Epithelial cell of esophagus (primary cell): ENCODE data around the gene CRTAC1.

Experiments
- DNase-seq: peaks from one replicate; pipeline ENCODE4 v3.0.0; 2010; ENCODE audit warnings: low read depth
- H3K4me3 ChIP-seq: 2 replicates; pipeline ENCODE4 v1.5.1; 2011; ENCODE audit warnings: mild to moderate bottlenecking, low read length, control low read depth
- CTCF ChIP-seq: IDR thresholded peaks from 2 replicates; pipeline ENCODE4 v1.5.1; 2011; ENCODE audit warnings: low read depth, mild to moderate bottlenecking, low read length, control low read depth, inconsistent platforms; ENCODE audit not compliant: insufficient read depth; ENCODE audit errors: missing control alignments

Gene CRTAC1

GRCh38 chr10:98045785-98046389 lies 15.5 kb upstream of the CRTAC1 start:
- peak; percentile 76 for DNase-seq
- TF ChIP-seq CTCF, result peak; percentile 94
- H3K4me3 ChIP-seq, result no peak overlapping the region

GRCh38 chr10:98041352-98042043 lies 11.1 kb upstream of the CRTAC1 start:
- H3K4me3 ChIP-seq, result no peak overlapping the region
- peak; percentile 62 for DNase-seq
- TF ChIP-seq CTCF, result peak; percentile 83

- no peak for TF ChIP-seq CTCF
- DNase-seq, result no peak
- no peak overlapping the region for H3K4me3 ChIP-seq
These were observed 9.4 kb upstream of the CRTAC1 start for GRCh38 chr10:98039690-98040381.

GRCh38 chr10:98038288-98038687 lies 7.9 kb upstream of the CRTAC1 start:
- no peak for TF ChIP-seq CTCF
- H3K4me3 ChIP-seq, result no peak overlapping the region
- DNase-seq, result no peak

- TF ChIP-seq CTCF, result no peak
- no peak overlapping the region for H3K4me3 ChIP-seq
- no peak for DNase-seq
These were observed 5.2 kb upstream of the CRTAC1 start for GRCh38 chr10:98035599-98035998.

GRCh38 chr10:98033515-98033914 lies 3.1 kb upstream of the CRTAC1 start:
- DNase-seq, result no peak
- no peak for TF ChIP-seq CTCF
- no peak overlapping the region for H3K4me3 ChIP-seq

- DNase-seq, result no peak
- H3K4me3 ChIP-seq, result no peak overlapping the region
- no peak for TF ChIP-seq CTCF
These were observed 1.0 kb upstream of the CRTAC1 start for GRCh38 chr10:98031440-98031839.
